Activated naive CD4-positive, alpha-beta T cell treated with anti-CD3 and anti-CD28 coated beads for 36 hours (primary cell): Measurements from ENCODE around the gene CHD1L. TPM values are rescaled to one million over a fixed set of nuclear protein-coding genes. Genes with fewer than 3 reads are reported as not detected.
"Not testable (repeated sequence)": the region's sequence is repeated elsewhere in the genome, so short reads cannot be mapped to it uniquely, and the experiment has no call there.

Experiments
- CTCF ChIA-PET: fragments of 350-600 bp; sonication (Branson Sonifier 250); formaldehyde crosslinking; loops from one replicate; lab custom pipeline; 2021; ENCODE audit warnings: antibody characterized with exemption; lab: Charles Lee
- DNase-seq: peaks from one replicate; pipeline ENCODE4 v3.0.0-alpha.2; 2020
- H3K27ac Mint-ChIP-seq: one replicate; pipeline ENCODE4 v1.8.0; 2021; ENCODE audit warnings: mild to moderate bottlenecking, mixed read lengths
- H3K27me3 Mint-ChIP-seq: one replicate; pipeline ENCODE4 v1.8.0; 2021; ENCODE audit warnings: low read depth, mixed read lengths
- H3K36me3 Mint-ChIP-seq: one replicate; pipeline ENCODE4 v1.8.0; 2021; ENCODE audit warnings: low read depth, mixed read lengths
- H3K4me1 Mint-ChIP-seq: one replicate; pipeline ENCODE4 v1.8.0; 2021; ENCODE audit warnings: low read depth, mixed read lengths
- H3K4me3 Mint-ChIP-seq: one replicate; pipeline ENCODE4 v1.8.0; 2021; ENCODE audit warnings: mild to moderate bottlenecking, moderate library complexity, mixed read lengths
- H3K9me3 Mint-ChIP-seq: one replicate; pipeline ENCODE4 v1.8.0; 2021; ENCODE audit warnings: mixed read lengths
- intact Hi-C: fragments of 100-400 bp; cut with micrococcal nuclease; formaldehyde crosslinking; loops from one replicate; pipeline ENCODE4 v1.15.1; 2023
- total RNA-seq, 2 experiments: library from RNA; stranded (reverse); gene quantifications; one replicate each; pipeline ENCODE4 v1.2.3, GENCODE V29; 2021

The CHD1L gene
- total RNA-seq, 2 experiments from 2014 or later, result 54.8 to 56.8 TPM

DNA sequence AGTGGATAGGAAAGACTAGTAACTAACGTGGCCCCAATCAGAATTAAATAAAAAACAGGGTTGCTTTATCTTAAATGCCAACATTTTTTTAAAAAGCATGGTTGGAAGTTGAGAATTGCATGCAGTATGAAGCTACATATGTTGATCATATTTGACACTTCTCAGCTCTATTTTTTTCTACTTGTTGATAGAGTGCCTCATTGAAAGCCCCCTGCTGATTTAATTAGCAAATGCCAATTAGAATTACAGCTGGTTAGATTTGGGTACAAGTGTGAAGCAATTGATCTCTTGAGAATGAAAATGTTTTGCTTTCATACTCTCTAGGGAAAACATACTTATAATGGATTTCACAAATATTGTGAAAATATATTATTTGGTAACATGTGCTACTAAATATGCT is 40.5 kb downstream of the CHD1L start:
- CTCF ChIA-PET, result no interaction called here
- H3K4me1 Mint-ChIP-seq, result no peaks in the 10 kb centered on the region

DNA sequence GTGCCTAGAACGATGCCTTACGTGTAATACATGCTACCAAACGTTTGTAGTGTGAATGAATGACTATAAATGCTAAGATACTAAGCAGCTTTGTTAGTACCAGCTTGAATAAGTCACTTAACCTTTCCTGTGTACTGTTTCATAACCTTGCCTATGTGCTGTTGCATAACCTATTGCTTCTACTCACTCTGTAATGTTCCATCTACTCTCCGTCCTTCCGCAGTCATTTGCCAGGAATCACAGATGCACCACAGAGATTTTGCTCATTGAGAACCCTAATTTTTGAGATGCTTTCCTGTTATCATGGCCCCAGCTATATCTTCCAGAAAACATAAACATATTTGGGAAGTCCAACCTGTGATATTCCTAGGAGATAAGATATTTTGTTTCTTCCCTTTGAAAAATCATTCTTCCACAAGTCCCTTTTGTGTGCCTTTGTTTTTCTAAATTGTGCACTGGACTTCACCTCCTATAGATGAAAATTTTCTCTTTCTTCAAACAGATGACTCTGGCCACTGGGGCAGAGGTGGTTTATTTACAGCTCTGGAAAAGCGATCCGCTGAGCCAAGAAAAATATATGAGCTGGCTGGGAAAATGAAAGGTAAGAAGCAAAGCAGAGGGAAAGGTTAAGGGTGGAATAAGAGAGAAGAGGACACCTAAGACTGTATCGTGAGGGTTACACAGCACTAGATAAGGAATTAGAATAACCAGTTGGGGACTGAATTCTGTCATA is 44.8 kb downstream of the CHD1L start:
- peaks cover 85% of the 10 kb centered on the region for H3K36me3 Mint-ChIP-seq
- intact Hi-C loops, result loop anchor here (5.0 kb wide), 1 partner anchor 100 kb away; no protein-coding TSS in a partner anchor
- CTCF ChIA-PET, result interaction anchor here (2.1 kb wide), 1 partner anchor 102 kb away, joined by 5 read pairs; no protein-coding TSS in a partner anchor

More for the DNA sequence above, 40.5 kb downstream of the CHD1L start:
- Mint-ChIP-seq H3K27ac (no peak overlapping the region), H3K27me3 (no peaks in the 10 kb centered on the region), H3K36me3 (peaks cover 55% of the 10 kb centered on the region), H3K9me3 (no peaks in the 10 kb centered on the region), H3K4me3 (no peak overlapping the region)
- DNase-seq, result no peak
- intact Hi-C loops, result no loop called here

DNA sequence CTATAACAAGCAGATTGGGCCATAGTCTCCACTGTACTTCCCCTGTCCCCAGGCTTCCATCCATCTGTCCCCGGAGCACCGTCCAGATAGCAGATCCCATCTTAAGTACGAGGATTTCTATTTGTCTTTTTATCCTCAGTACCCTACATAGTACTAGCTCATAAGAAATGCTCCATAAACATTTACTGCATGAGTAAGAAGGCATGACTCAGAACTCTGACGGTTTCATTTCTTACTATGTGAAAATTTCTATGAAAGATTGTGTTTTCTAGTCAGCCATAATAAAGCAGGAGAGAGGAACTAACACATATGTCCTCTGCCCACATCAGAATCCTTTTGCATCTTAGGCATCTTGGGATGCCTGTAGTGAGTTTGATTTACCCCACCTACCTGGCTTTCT is 49.5 kb downstream of the CHD1L start:
- no peak overlapping the region for H3K27ac Mint-ChIP-seq
- no peak for DNase-seq

More for the DNA sequence above, 44.8 kb downstream of the CHD1L start:
- Mint-ChIP-seq H3K27ac (no peak overlapping the region), H3K4me1 (peaks cover 8% of the 10 kb centered on the region), H3K9me3 (no peaks in the 10 kb centered on the region), H3K4me3 (no peak overlapping the region), H3K27me3 (no peaks in the 10 kb centered on the region)
- no peak for DNase-seq

GRCh38 chr1:147292631-147293251 is 50.3 kb downstream of the CHD1L start:
- CTCF ChIA-PET, result no interaction called here
- intact Hi-C loops, result no loop called here
- peak overlapping the region; percentile 7 for H3K27ac Mint-ChIP-seq
- H3K27me3 Mint-ChIP-seq, result no peaks in the 10 kb centered on the region
- no peak overlapping the region for H3K4me3 Mint-ChIP-seq
- H3K9me3 Mint-ChIP-seq, result peaks cover 5% of the 10 kb centered on the region
- no peak for DNase-seq
- H3K36me3 Mint-ChIP-seq, result peaks cover 96% of the 10 kb centered on the region
- H3K4me1 Mint-ChIP-seq, result peaks cover 12% of the 10 kb centered on the region

More for the DNA sequence above, 49.5 kb downstream of the CHD1L start:
- intact Hi-C loops, result no loop called here
- no peaks in the 10 kb centered on the region for H3K9me3 Mint-ChIP-seq
- CTCF ChIA-PET, result no interaction called here
- H3K4me1 Mint-ChIP-seq, result peaks cover 12% of the 10 kb centered on the region
- H3K36me3 Mint-ChIP-seq, result peaks cover 96% of the 10 kb centered on the region
- H3K27me3 Mint-ChIP-seq, result no peaks in the 10 kb centered on the region
- H3K4me3 Mint-ChIP-seq, result no peak overlapping the region

DNA sequence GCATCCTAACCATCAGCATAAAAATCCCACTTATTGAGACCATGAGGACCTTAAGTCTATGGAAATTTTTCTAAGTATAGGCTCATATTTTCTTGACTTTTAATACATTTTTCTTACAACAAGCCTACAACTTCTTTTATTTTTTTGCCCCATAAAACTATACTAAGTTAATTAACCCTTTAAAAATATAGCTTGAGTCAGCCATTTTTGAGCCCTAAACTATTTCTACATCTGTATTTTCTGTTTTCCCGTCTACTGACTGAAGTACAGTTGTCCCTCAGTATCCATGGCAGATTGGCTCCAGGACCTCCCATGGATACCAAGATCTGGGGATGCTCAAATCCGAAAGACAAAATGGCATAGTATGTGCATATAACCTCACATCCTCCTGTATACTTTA is 55.0 kb downstream of the CHD1L start:
- CTCF ChIA-PET, result no interaction called here
- Mint-ChIP-seq H3K4me3 (no peak overlapping the region), H3K27me3 (no peaks in the 10 kb centered on the region), H3K27ac (no peak overlapping the region), H3K9me3 (peaks cover 26% of the 10 kb centered on the region), H3K36me3 (peaks cover 63% of the 10 kb centered on the region), H3K4me1 (peaks cover 3% of the 10 kb centered on the region)
- no peak for DNase-seq
- intact Hi-C loops, result no loop called here

- H3K27me3 Mint-ChIP-seq, H3K27ac Mint-ChIP-seq, H3K4me1 Mint-ChIP-seq, DNase-seq, intact Hi-C loops, H3K4me3 Mint-ChIP-seq, H3K36me3 Mint-ChIP-seq, CTCF ChIA-PET: not testable (repeated sequence)
- H3K9me3 Mint-ChIP-seq, result peaks cover 61% of the 10 kb centered on the region
Observed at GRCh38 chr1:147305803-147306202, 63.3 kb downstream of the CHD1L start.

DNA sequence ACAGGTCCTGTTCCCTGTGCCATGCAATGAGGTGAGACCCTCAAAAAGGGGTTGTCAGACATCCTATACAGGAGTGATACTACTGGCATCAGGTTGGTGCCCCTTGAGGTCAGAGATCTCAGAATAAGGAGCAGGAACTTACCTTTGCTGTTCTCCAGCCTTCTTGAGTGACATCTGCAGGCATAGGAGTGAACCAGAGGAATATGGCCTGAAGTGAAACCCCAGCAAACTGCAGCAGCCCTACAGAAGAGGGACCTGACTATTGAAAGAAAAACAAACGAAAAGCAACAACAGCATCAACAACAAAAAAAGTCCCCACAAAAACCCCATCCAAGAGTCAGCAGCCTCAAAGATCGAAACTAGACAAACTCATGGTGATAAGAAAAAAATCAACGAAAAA is 74.5 kb downstream of the CHD1L start:
- Mint-ChIP-seq H3K4me3 (no peak overlapping the region), H3K27me3 (no peaks in the 10 kb centered on the region), H3K9me3 (peaks cover under 1% of the 10 kb centered on the region), H3K4me1 (no peaks in the 10 kb centered on the region), H3K27ac (no peak overlapping the region), H3K36me3 (no peaks in the 10 kb centered on the region)
- CTCF ChIA-PET, result no interaction called here
- intact Hi-C loops, result no loop called here
- DNase-seq, result no peak

- intact Hi-C loops, H3K9me3 Mint-ChIP-seq, H3K27ac Mint-ChIP-seq, H3K36me3 Mint-ChIP-seq, H3K4me3 Mint-ChIP-seq, CTCF ChIA-PET, H3K4me1 Mint-ChIP-seq, DNase-seq: not testable (repeated sequence)
- peaks cover 20% of the 10 kb centered on the region for H3K27me3 Mint-ChIP-seq
Observed at GRCh38 chr1:147326933-147327687, 84.6 kb downstream of the CHD1L start.

DNA sequence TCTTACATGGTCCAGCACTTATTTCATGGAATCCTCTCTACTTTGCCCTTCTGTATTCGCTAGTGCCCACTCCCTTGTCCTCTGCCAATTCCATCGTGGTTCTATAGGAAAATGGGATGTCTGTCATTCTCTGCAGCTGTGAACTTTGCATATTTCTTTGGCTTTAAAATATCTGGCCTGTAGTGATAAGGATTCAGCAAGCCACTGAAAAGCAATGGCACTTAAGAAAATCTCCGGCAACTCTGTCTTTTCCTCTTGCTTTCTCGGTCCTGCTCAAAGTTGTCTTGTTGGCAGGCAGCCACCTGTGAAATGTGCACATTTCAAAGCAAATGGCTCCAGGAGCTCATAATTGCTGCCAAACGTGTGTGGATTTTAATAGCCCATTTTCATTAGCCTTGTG is 91.8 kb downstream of the CHD1L start:
- no peak for DNase-seq
- H3K9me3 Mint-ChIP-seq, result no peaks in the 10 kb centered on the region
- intact Hi-C loops, result no loop called here
- H3K36me3 Mint-ChIP-seq, result no peaks in the 10 kb centered on the region
- H3K27me3 Mint-ChIP-seq, result peaks cover 21% of the 10 kb centered on the region
- CTCF ChIA-PET, result no interaction called here
- no peaks in the 10 kb centered on the region for H3K4me1 Mint-ChIP-seq
- H3K27ac Mint-ChIP-seq, result no peak overlapping the region
- no peak overlapping the region for H3K4me3 Mint-ChIP-seq

GRCh38 chr1:147336291-147336690 is 93.8 kb downstream of the CHD1L start:
- intact Hi-C loops, result no loop called here
- H3K4me3 Mint-ChIP-seq, result no peak overlapping the region
- CTCF ChIA-PET, result no interaction called here
- DNase-seq, result no peak
- no peaks in the 10 kb centered on the region for H3K36me3 Mint-ChIP-seq
- no peaks in the 10 kb centered on the region for H3K9me3 Mint-ChIP-seq
- H3K27me3 Mint-ChIP-seq, result peaks cover 19% of the 10 kb centered on the region
- no peaks in the 10 kb centered on the region for H3K4me1 Mint-ChIP-seq
- no peak overlapping the region for H3K27ac Mint-ChIP-seq

GRCh38 chr1:147337040-147337630 is 94.7 kb downstream of the CHD1L start:
- H3K27ac Mint-ChIP-seq, result no peak overlapping the region
- H3K4me1 Mint-ChIP-seq, result no peaks in the 10 kb centered on the region
- intact Hi-C loops, result no loop called here
- H3K9me3 Mint-ChIP-seq, result no peaks in the 10 kb centered on the region
- CTCF ChIA-PET, result no interaction called here
- peaks cover 24% of the 10 kb centered on the region for H3K27me3 Mint-ChIP-seq
- no peak overlapping the region for H3K4me3 Mint-ChIP-seq
- H3K36me3 Mint-ChIP-seq, result no peaks in the 10 kb centered on the region
- DNase-seq, result no peak

GRCh38 chr1:147338571-147338970 is 96.1 kb downstream of the CHD1L start:
- no peaks in the 10 kb centered on the region for H3K36me3 Mint-ChIP-seq
- H3K27ac Mint-ChIP-seq, result no peak overlapping the region
- no peak overlapping the region for H3K4me3 Mint-ChIP-seq
- no peaks in the 10 kb centered on the region for H3K4me1 Mint-ChIP-seq
- intact Hi-C loops, result no loop called here
- CTCF ChIA-PET, result no interaction called here
- peaks cover 28% of the 10 kb centered on the region for H3K27me3 Mint-ChIP-seq
- DNase-seq, result no peak
- no peaks in the 10 kb centered on the region for H3K9me3 Mint-ChIP-seq
